ENCODE data around the gene CYP8B1.

Gene CYP8B1

DNA sequence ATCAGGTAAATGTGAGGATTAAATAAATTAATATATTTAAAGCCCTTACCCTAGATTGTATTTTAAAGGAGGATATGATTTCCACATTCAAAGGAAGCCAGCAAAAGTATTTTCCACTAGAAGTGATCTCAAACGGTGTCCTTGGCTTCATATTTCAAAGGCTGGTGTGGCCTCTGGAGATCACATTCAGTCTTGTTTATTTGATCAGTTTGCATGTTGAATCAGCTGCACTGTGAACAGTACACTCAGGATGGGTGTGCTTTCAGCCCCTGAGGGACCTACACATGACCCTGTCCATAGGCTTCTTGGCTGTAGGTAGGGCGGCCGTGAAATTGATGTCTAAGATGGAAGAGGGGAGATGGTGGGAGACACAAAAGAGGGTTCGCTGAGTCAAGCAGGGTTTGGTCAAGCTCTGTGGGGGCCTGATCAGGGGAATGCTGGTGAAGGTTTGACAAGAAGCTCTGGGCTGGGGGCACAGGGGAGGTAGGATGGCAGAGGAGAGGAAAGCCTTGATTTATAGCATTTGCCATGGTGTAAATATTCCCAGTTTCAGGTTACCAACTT is 21.9 kb downstream of the CYP8B1 start:
- DNase-seq = no peak

DNA sequence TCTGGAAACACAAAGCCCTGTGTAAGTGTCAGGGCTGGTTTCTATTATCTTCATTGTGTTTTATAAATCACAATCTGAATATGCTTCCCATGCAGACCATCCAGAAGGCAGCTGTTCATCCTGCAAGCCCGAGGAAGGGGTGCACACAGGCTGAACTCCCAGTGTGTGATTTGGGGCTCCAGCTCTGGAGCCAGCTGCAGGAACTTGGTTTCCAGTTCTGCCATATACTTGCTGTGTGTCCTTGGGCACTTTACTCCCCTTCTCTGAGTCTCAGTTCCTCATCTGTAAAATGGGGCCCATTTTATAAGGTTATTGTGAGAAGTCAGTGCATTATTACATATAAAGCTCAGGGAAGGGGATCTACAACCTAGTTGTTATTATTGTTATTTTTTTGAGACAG is 22.6 kb downstream of the CYP8B1 start:
- DNase-seq = no peak

DNA sequence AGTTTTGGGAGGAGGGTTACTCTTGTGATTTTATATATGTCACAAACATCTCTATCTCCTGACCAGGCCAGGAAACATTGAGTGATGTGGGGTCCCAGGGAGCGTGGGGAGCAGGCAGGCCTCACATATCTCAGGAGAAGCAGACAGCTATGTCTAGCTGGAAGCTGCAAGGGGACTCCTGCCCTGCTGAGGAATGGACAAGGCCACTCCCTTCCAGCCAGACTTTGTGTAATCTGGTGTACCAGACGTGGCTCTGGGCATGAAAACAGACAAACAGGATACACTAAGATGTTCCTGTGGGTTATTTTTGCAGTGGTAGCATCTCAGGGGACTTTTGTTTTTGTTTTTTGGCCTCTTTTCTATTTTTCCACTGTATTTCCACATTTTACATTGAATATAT is 23.2 kb downstream of the CYP8B1 start:
- no peak for DNase-seq

DNA sequence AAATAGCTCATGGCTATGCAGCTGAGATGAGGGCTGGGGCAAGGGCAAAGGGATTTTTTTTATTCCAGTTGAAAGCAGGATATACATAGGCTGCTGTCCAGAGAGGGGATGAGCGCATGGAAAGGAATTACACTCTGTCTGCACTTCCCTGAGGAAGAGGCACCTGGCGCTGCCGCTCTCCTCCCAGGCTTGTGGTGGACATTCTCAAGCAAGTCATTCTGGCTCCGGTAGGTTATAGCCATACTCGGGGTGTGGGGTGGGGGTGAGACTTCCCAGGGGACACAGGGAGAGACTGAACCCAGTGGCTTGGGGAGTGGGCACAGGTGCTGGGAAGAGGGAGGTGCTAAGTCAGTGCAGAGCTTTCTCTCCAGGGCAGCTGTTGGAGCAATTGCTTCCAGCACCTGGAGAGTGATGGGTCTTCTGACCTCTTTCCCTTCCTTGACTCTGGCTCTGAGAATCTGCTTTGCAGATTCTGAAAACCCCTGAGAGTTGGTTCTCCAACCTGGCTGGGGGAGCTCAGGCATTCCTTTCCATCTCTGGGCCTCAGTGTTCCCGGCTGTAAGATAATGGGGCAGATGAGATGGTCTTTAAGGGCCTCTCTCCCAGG is 24.3 kb downstream of the CYP8B1 start:
- no peak for DNase-seq

DNA sequence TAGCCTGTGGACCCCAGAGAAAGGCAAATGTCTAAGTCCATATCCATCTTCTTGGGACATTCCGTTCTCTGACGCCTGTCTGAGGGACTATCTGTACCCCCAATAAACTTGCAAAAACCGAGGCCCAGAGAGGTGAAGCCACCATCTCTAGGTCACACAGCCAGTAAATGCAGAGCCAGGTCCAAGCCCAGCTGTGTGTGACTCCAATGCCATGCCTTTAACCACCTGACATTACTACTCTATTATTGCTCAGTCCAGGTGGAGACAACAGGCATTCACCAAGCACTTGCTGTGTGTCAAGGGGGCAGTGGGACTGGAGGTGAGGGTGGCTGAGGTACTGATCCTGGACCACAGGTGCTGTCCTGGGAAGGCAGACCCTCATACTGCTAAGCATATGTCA is 25.4 kb downstream of the CYP8B1 start:
- no peak for DNase-seq

DNA sequence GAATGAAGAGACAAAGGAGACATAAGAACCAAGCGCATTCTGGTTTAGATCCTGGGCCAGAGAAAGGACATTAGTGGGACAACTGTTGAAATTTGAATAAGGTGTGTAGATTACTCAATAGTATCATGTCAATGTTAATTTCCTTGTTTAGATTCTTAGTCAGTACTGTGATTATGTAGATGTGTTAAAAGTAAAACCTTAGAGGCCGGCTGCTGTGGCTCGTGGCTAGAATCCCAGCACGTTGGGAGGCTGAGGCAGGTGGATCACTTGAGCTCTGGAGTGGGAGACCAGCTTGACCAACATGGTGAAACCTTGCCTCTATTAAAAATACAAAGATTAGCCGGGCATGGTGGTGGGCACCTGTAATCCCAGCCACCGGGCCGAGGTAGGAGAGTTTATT is 26.7 kb downstream of the CYP8B1 start:
- DNase-seq = no peak

DNA sequence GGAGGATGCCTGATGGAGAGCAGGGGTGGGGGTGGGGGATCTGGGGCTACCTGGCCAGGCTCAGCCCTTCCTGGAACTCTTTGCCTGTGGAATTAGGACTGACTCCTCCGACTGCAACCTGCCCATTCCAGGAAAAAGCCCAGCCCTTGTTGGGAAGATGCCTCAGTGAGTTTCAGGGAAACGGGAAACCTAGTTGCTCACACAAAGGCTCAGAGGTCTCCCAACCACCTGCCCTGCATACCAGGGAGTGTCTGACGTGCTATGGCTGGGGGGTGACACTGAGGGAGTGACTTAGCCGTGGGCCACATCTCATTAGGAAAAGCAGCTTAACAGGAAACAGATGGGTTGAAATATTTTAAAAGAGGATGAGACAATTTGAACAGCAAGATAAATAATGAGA is 27.9 kb downstream of the CYP8B1 start:
- no peak for DNase-seq

DNA sequence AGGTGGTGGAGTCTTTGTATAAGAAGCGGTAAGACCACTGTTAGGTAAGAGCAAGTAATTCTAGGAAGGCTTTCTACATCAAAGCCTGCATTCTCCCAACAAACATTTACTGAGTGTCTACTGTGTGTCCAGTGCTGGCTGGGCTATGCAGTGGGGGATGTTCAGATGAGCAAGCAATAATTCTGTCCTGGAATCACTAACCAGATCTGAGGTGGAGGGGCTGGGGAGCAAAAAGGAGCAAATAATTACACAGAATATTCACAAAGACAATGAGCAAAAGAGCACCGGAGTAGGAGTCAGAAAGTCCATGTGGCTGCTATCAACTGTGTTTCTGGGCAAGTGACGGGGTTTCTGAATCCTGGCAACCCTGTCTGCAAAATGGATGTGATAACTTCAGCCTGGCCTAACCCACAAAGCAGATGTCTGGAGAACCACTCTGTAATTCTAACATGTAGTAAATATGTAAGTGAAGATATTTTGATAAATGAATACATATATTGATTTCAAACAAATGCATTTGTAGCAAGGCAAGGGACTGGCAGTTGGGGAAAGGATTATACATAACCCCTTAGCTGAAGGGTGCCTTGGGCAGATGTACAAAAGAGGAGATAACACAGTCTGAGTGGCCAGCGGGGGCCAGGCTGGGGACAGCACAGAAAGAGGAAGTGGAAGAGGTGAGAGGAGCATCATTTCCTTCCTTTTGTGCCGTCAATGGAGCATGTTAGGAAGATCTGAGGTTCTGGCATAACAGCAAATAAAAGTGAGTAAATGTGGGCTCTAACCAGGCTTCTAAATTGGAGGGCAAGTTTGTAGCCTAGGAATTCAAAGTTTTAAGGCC is 28.8 kb downstream of the CYP8B1 start:
- DNase-seq = peak in 12 of 58 donors; percentile 3 to 48 (median 8)

DNA sequence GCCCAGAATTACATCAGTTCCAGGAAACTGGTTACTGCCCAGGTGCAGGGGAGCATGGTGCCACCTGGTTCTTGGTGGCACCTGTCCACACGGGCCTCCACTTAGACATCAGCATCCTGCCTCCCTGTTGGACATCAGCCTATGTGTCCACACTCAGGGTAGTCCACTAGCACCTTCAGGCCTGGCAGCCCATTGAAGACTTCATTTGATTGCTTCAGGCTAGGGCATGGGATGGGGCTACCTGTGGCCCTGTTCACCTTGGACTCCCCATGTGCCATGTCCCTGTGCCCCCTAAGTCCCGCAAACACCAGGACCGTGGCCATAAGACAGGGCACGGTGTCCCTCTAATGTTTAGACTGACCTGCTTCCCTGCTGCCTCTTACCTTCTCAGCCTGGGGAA is 30.9 kb downstream of the CYP8B1 start:
- DNase-seq = no peak

DNA sequence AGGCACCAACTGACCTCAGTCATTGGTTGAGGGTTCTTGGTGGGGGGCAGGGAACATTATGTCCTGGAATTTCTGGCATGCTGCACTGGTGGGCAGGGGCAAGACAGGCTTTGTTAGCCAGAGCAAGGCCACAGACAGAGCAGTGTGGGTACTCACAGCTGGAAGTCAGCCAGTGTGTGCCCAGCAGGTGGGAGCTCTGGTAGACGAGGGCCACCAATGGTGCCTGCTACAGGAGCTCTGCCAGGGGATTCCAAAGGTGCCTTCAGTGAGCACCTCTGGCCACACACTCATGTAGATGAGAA is 31.3 kb downstream of the CYP8B1 start:
- DNase-seq = no peak

DNA sequence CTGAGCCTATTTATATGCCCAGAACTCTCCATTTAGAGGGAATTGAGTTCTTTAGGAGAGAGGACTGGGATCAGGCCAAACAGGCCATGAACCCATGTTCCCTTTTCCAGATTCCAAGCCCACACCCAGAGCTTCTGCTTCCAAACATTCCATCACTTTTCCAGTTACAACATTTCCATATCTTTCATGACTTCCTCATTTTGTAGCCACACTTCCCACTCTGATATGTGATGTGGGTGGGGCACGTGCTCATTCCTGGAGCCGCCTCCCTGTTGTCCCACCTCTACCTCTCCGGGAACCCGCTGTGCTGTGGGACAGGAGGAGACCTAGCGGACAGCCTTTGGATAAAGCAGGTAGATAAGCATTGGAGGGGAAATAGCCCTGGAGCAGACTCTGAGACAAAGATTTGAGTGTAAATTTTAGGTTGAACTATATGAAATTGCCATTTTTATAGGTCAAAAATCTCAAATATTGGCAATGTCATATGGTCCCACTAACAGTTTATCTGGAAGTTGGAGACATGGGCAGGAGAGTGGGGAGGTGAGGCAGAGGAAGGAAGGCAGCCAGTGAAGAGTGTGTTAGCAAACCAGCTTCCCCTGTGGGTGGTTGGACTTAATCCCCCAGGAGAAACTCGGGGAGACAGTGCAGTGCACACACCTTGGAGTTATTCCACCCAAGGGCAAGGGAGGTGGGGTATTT is 31.8 kb downstream of the CYP8B1 start:
- DNase-seq = no peak

DNA sequence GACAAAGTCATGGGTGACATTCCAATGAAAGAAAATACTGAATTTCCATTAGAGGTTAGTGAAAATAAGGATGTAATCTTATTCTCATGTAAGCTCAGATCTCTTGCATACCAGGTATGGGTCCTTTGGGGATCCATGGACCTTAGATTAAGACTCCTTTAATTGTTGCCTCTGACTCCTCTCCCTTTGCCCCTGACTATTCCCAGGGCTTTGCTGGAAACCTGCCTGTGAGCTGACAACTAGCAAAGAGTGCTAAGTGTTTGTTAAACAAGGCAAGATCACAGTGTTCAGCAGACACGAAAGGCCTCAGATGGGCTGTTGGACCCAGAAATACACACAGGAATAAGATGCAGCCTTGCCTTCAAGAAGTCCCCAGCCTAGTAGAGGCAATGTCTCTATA is 34.3 kb downstream of the CYP8B1 start:
- no peak for DNase-seq

DNA sequence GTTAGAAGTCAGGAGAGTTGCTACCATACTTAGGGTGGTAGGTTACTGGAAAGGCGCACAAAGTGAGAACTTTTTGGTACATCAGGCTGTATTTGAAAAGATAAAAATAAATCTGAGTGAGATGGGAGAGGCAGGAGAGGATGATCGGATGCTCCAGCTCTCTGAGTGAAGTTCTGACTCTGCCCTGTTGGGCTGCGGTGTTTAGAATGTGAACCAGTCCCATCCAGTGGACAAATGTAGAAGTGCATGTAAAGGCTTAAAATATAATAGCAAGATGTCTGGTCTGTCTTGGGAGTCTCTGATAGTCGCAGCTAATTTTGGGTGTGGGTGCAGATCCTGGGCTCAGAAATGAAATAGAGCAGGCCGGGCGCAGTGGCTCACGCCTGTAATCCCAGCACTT is 36.1 kb downstream of the CYP8B1 start:
- peak in 33 of 58 donors; percentile 1 to 70 (median 13) for DNase-seq

DNA sequence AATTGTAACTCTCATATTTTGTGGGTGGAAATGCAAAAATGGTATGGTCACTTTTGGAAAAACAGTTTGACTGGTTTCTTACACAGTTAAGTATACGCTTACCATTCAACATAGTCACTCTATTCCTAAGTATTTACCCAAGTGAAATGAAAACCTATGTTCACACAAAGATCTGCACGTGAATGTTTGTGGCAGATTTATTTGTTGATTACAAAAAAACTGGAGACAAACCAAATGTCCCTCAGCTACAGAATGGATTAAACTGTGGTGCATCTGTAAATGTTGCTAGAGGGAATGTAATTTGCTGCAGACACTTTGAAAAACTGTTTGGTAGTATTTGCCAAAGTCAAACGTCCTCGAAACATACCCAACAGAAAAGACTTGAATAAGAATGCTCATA is 37.1 kb downstream of the CYP8B1 start:
- DNase-seq = no peak

DNA sequence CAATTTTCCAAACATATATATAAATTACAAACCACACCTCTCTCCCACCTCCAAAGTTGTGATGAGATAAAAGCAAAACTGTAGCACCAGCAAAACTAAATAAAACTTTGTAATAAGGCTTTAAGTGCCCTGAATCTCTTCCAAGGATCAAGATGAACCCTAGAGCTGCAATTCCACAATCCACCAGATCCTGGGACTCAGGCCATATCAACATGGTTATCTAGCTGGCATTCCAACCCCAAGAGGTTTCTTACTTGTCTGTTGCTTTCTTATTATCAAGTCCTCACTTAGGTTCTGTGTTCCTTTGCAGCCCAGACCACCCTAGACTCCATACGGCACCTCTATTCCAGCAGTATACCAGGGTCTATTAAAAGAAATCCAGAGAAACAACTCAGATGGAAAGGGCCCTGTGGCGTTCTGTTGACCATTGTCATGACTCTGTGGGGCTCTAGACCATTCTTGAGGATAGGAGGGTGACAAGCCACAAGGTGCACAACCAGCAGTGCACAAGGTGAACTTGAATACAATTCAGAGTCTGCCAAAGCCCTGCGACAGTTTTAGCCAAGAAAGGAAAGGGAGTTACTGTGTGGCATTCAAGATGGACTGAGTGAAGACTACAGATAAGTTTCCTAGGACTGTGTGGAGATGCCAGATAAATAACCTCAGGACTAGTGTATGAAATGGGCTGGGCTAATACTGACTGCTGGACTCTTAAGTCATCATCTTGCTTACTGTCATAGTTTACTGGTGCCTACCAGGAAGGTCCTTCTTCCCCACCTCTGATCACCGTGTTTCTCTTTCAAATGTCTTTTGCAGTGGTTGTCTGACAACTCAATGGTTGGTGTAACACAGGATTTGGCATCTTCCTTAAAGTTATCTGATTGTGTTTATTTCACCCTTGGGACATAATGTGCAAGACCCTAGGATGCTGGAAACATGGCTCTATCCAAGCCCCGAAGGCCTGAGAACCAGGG is 39.2 kb downstream of the CYP8B1 start:
- DNase-seq = no peak

DNA sequence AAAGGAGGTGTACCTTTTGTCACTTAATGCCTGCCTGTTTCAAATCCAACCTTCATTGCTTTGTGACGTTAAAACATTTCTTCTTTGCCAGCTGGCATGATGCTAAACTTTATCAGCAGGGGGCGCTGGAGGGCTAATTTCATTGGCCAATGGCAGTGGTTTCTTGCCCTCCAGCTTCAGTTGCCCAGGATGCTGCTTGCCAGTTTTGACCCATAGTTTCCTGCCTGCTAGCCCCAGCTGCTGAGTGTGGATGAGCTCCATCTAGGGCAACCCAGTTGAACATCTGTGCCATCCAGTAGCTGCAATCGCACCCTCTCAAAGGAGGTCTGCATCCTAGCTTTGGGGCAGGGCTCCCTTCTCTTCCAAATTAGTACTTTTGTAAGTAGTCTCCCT is 44.4 kb downstream of the CYP8B1 start:
- DNase-seq = peak in 43 of 58 donors; percentile 7 to 71 (median 37)

DNA sequence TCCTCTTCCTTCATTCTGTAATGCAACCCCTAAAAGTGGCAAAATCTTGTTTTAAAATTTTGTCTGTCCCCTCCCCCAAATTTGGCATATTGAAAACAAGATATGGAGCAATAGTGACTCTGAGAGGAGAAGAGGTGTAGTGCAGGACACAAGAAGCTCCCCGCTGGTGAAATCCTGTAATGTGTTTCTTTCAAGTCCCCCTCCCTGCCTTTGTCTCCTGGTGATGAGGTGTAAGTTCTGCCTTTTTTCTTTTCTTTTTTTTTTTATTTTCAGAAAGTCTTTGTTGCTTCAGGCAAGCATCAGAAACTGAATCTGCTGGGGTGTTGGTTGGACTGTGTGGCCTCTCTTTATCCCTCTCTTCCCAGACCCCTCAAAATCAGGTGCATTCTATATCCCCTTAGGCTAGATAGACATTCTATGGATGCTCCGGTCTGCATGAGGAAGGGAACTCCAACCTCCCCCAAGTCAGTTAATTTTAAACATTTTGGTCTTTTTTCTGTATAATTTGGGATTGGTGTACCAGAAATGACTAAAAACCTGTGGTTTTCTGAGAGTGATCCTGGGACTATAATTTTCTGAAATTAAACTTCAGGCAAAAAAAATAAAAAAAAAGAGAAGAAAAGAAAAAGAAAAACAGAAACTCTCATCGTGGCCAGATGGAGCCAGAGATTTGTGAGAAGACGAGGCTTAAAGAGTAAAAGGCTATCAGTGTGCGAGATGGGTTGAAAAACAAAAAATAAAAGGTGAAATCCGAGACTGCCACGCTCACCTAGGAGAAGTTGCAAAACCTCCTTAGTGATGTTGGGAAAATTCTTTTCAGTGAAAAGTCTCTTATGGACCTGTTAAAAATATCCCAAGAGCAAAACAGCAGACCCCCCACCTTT is 45.0 kb downstream of the CYP8B1 start:
- DNase-seq = no peak

DNA sequence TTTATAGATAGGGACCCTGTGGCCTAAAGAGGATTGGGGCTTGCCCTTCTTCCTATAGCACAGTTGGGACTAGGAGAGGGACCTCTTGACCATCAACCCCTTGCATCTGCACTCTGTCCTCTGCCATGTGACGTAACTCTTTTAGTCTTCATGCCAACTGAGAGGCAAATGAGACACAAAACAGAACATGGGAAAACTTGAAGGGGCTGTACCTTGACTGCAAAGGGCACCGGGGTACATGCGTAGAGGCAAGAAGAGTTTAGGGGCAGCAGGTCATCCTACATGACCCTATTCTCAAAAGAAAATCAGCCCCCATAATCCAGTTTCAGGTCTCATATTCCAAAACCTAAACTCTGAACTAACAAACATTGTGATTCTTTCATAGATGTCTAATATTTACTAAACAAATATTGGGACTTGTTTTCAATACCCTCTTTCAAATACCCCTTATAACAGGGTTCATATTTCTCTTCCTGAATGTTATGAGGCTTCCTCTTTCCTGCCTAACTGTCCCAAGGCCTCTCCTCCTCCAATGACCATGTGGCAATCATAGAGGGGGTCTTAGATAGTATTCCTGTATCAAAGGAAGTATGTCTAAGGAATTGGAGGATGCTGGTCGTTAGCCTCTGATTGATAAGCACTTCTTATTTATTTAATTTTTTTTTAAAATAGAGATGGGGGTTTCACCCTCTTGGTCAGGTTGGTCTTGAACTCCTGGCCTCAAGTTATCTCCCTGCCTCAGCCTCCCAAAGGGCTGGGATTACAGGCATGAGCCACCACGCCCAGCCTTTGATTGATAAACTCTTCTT is 45.8 kb downstream of the CYP8B1 start:
- no peak for DNase-seq

DNA sequence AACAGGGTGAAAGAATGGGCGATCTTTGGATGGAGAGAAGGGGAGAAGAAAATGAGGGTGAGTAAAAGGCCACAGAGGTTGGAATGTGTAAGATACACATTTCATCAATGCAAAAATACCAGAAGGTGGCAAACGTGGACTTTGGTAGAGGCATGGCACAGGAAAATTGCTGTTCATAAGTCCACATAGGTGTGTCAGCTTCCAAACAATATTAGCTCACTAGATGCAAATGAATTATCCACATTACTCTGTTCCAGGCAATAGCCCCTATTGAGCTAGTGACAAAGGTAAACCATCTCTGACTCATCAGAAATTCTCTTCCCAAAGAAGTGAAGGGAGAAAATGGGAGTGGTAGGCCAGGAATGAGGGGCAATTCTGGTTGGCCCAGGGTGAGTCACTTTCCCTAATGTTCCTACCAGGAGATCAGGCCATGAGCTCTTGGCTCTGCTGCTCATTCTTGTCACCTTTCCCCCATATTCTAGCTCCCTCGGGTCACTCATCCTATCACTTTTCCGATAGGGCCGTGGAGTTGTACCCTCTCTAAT is 46.5 kb downstream of the CYP8B1 start:
- DNase-seq = no peak

All from anterior cingulate cortex (tissue), 58 donors.